GM12891 (cell line): Measurements from ENCODE around the gene PI4KA.

Experiments used
- PAX5 ChIP-seq: IDR thresholded peaks from 2 replicates; pipeline ENCODE4 v1.6.1; 2011; ENCODE audit warnings: low read length, moderate library complexity, mild to moderate bottlenecking; ENCODE audit not compliant: insufficient read depth, severe bottlenecking
- POLR2A ChIP-seq: IDR thresholded peaks from 2 replicates; pipeline ENCODE4 v1.6.1; 2011; ENCODE audit warnings: low read depth, low read length, control low read depth
- POLR2AphosphoS5 ChIP-seq: IDR thresholded peaks from 2 replicates; pipeline ENCODE4 v1.6.1; 2011; ENCODE audit warnings: low read depth, low read length, control low read depth
- POU2F2 ChIP-seq: IDR thresholded peaks from 2 replicates; pipeline ENCODE4 v1.6.1; 2011; ENCODE audit warnings: low read depth, mild to moderate bottlenecking, control low read depth, low read length, moderate library complexity
- TAF1 ChIP-seq: IDR thresholded peaks from 2 replicates; pipeline ENCODE4 v1.6.1; 2011; ENCODE audit warnings: low read depth, low read length, control low read depth

GRCh38 chr22:20763630-20764470 is 94.8 kb downstream of the PI4KA start:
- TF ChIP-seq TAF1: no peak
- no peak for TF ChIP-seq POU2F2
- no peak for TF ChIP-seq POLR2A
- no peak for TF ChIP-seq POLR2AphosphoS5
- TF ChIP-seq PAX5: no peak
